ENCODE data around the gene TMEM126B. TPM values are rescaled to one million over a fixed set of nuclear protein-coding genes. Genes with fewer than 3 reads are reported as not detected.

The TMEM126B gene
- total RNA-seq, 1 experiment from 2014 or later, result 65.8 TPM

DNA sequence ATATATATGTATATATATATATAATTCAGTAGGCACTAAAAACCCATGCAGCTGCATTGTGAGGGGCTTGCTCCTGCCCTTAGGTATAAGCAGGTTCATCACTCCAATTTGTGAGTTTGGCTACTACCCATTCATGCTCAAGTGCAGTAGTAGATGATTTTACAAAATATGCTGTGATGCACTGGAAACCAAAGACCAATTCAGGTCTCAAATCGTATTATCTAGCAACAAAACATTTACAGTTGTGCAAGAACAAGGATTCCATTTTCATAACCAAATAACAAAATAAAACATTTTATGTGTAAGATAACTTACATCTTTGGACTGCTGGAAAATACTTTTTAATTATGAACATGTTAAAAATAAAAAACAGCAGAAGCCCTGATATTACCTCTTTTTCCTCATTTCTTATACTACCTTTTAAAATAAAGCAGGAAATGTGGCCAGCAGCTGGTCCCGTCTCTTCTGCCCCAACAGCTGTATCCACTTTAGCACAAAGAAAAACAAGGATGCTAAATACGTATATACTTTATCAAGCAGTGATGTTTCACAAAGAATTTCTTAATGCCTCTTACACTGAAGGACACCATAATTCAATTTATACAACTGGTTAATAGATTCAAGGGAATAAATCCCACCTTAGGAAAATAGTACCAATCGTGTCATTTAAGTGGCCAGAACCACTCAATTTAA is 33.7 kb downstream of the TMEM126B start (continued):
- TF ChIP-seq, protein P1, sequence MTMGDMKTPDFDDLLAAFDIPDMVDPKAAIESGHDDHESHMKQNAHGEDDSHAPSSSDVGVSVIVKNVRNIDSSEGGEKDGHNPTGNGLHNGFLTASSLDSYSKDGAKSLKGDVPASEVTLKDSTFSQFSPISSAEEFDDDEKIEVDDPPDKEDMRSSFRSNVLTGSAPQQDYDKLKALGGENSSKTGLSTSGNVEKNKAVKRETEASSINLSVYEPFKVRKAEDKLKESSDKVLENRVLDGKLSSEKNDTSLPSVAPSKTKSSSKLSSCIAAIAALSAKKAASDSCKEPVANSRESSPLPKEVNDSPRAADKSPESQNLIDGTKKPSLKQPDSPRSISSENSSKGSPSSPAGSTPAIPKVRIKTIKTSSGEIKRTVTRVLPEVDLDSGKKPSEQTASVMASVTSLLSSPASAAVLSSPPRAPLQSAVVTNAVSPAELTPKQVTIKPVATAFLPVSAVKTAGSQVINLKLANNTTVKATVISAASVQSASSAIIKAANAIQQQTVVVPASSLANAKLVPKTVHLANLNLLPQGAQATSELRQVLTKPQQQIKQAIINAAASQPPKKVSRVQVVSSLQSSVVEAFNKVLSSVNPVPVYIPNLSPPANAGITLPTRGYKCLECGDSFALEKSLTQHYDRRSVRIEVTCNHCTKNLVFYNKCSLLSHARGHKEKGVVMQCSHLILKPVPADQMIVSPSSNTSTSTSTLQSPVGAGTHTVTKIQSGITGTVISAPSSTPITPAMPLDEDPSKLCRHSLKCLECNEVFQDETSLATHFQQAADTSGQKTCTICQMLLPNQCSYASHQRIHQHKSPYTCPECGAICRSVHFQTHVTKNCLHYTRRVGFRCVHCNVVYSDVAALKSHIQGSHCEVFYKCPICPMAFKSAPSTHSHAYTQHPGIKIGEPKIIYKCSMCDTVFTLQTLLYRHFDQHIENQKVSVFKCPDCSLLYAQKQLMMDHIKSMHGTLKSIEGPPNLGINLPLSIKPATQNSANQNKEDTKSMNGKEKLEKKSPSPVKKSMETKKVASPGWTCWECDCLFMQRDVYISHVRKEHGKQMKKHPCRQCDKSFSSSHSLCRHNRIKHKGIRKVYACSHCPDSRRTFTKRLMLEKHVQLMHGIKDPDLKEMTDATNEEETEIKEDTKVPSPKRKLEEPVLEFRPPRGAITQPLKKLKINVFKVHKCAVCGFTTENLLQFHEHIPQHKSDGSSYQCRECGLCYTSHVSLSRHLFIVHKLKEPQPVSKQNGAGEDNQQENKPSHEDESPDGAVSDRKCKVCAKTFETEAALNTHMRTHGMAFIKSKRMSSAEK (CRISPR knock-in tag; IDR thresholded peaks at IDR 0.05; ENCODE audit: borderline replicate concordance), result no peak
- TF ChIP-seq, protein P2, sequence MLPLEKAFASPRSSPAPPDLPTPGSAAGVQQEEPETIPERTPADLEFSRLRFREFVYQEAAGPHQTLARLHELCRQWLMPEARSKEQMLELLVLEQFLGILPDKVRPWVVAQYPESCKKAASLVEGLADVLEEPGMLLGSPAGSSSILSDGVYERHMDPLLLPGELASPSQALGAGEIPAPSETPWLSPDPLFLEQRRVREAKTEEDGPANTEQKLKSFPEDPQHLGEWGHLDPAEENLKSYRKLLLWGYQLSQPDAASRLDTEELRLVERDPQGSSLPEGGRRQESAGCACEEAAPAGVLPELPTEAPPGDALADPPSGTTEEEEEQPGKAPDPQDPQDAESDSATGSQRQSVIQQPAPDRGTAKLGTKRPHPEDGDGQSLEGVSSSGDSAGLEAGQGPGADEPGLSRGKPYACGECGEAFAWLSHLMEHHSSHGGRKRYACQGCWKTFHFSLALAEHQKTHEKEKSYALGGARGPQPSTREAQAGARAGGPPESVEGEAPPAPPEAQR (CRISPR knock-in tag; IDR thresholded peaks at IDR 0.05), result no peak
- no peak for TF ChIP-seq ZNF232 (CRISPR knock-in tag; IDR thresholded peaks at IDR 0.05)

DNA sequence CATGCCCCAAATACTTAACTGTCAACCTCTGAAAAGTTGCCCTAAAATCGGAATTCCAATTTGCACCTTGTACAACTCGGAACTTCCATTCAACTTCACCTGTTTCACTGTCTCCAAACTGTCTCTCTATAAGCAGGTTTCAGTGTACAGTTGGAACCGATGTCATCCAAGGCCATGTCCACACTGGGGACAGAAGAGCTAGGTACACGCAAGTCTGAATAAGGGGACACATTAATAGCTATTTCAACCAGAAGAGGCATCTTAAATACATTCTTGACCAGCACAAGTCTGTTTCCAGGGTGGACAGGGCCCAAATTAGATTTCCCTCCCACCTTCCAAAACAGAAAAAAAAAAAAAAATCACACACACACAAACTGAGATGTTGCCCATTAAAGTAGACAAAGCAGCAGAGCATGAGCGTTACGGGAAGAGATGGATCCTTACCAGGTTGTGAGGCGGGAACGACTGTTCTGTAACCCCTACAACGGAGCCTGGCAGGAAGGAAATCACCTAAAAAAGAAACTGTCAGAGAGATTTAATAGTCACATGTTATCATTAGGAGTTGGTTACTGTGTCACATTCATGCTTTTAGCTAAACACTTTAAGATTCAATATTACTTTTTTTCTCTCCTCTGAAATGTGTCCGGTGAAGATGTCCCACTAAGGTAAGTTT is 34.8 kb downstream of the TMEM126B start:
- Mint-ChIP-seq H3K27me3 (ENCODE audit: low read depth) (no peaks in the 10 kb centered on the region), H3K9me3 (no peaks in the 10 kb centered on the region), H3K4me3 (peak overlapping the region; percentile 96), H3K4me1 (peaks cover 38% of the 10 kb centered on the region), H3K27ac (peak overlapping the region; percentile 80), H3K36me3 (peaks cover 48% of the 10 kb centered on the region)
- TF ChIP-seq E2F4 (CRISPR knock-in tag; IDR thresholded peaks at IDR 0.05; ENCODE audit: borderline replicate concordance, low read depth), result no peak
- TF ChIP-seq, protein P3, sequence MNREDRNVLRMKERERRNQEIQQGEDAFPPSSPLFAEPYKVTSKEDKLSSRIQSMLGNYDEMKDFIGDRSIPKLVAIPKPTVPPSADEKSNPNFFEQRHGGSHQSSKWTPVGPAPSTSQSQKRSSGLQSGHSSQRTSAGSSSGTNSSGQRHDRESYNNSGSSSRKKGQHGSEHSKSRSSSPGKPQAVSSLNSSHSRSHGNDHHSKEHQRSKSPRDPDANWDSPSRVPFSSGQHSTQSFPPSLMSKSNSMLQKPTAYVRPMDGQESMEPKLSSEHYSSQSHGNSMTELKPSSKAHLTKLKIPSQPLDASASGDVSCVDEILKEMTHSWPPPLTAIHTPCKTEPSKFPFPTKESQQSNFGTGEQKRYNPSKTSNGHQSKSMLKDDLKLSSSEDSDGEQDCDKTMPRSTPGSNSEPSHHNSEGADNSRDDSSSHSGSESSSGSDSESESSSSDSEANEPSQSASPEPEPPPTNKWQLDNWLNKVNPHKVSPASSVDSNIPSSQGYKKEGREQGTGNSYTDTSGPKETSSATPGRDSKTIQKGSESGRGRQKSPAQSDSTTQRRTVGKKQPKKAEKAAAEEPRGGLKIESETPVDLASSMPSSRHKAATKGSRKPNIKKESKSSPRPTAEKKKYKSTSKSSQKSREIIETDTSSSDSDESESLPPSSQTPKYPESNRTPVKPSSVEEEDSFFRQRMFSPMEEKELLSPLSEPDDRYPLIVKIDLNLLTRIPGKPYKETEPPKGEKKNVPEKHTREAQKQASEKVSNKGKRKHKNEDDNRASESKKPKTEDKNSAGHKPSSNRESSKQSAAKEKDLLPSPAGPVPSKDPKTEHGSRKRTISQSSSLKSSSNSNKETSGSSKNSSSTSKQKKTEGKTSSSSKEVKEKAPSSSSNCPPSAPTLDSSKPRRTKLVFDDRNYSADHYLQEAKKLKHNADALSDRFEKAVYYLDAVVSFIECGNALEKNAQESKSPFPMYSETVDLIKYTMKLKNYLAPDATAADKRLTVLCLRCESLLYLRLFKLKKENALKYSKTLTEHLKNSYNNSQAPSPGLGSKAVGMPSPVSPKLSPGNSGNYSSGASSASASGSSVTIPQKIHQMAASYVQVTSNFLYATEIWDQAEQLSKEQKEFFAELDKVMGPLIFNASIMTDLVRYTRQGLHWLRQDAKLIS (CRISPR knock-in tag; IDR thresholded peaks at IDR 0.05; ENCODE audit: borderline replicate concordance), result no peak
- no peak for TF ChIP-seq GRHL2 (CRISPR knock-in tag; IDR thresholded peaks at IDR 0.05; ENCODE audit: insufficient replicate concordance, severe bottlenecking)
- no peak for TF ChIP-seq KAT7 (CRISPR knock-in tag; IDR thresholded peaks at IDR 0.05; ENCODE audit: borderline replicate concordance)
- no peak for TF ChIP-seq ZBTB21 (CRISPR knock-in tag; IDR thresholded peaks at IDR 0.05; ENCODE audit: borderline replicate concordance)
- TF ChIP-seq, protein P4, sequence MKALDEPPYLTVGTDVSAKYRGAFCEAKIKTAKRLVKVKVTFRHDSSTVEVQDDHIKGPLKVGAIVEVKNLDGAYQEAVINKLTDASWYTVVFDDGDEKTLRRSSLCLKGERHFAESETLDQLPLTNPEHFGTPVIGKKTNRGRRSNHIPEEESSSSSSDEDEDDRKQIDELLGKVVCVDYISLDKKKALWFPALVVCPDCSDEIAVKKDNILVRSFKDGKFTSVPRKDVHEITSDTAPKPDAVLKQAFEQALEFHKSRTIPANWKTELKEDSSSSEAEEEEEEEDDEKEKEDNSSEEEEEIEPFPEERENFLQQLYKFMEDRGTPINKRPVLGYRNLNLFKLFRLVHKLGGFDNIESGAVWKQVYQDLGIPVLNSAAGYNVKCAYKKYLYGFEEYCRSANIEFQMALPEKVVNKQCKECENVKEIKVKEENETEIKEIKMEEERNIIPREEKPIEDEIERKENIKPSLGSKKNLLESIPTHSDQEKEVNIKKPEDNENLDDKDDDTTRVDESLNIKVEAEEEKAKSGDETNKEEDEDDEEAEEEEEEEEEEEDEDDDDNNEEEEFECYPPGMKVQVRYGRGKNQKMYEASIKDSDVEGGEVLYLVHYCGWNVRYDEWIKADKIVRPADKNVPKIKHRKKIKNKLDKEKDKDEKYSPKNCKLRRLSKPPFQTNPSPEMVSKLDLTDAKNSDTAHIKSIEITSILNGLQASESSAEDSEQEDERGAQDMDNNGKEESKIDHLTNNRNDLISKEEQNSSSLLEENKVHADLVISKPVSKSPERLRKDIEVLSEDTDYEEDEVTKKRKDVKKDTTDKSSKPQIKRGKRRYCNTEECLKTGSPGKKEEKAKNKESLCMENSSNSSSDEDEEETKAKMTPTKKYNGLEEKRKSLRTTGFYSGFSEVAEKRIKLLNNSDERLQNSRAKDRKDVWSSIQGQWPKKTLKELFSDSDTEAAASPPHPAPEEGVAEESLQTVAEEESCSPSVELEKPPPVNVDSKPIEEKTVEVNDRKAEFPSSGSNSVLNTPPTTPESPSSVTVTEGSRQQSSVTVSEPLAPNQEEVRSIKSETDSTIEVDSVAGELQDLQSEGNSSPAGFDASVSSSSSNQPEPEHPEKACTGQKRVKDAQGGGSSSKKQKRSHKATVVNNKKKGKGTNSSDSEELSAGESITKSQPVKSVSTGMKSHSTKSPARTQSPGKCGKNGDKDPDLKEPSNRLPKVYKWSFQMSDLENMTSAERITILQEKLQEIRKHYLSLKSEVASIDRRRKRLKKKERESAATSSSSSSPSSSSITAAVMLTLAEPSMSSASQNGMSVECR (CRISPR knock-in tag; IDR thresholded peaks at IDR 0.05; ENCODE audit: borderline replicate concordance), result 0 out of 2 replicates have a peak, but pooled peaks have one; percentile 6
- no peak for TF ChIP-seq NFYB (CRISPR knock-in tag; conservative IDR thresholded peaks at IDR 0.05; ENCODE audit: low read depth)
- ChIA-PET POLR2A (interaction anchor here (2.6 to 2.9 kb wide), 2 partner anchors 15 to 35 kb away, joined by 13 to 24 read pairs; partner anchors contain the start of genes DLG2, TMEM126A and TMEM126B), CTCF (interaction anchor here (1.0 to 1.4 kb wide), 2 partner anchors 15 to 26 kb away, joined by 3 to 4 read pairs; partner anchors contain the start of gene TMEM126A)
- no peak for ATAC-seq
- DNase-seq (ENCODE audit: low spot score), result no peak
